ENCODE results near the gene TMEM108. TPM values are rescaled to one million over a fixed set of nuclear protein-coding genes. Genes with fewer than 3 reads are reported as not detected.

The TMEM108 gene
- total RNA-seq, 1 experiment from 2014 or later, result not detected

GRCh38 chr3:133393204-133393603 is 355.0 kb downstream of the TMEM108 start:
- H3K4me1 ChIP-seq, result no peaks in the 10 kb centered on the region
- no peaks in the 10 kb centered on the region; the same call in 1 of the 2 replicates for H3K27me3 ChIP-seq (replicated peaks; ENCODE audit: control insufficient read depth, insufficient read depth, low read length)
- Mint-ChIP-seq H3K27me3 (ENCODE audit: insufficient read depth, unreplicated experiment) (no peaks in the 10 kb centered on the region), H3K4me1 (ENCODE audit: low read depth, unreplicated experiment) (no peaks in the 10 kb centered on the region), H3K36me3 (ENCODE audit: insufficient read depth, unreplicated experiment) (no peaks in the 10 kb centered on the region), H3K27ac (ENCODE audit: unreplicated experiment) (no peak overlapping the region), H3K4me3 (ENCODE audit: unreplicated experiment) (no peak overlapping the region), H3K9me3 (ENCODE audit: unreplicated experiment) (no peaks in the 10 kb centered on the region)
- intact Hi-C loops (cut with micrococcal nuclease; ENCODE audit: unreplicated experiment), result no loop called here
- TF ChIP-seq, protein P1, sequence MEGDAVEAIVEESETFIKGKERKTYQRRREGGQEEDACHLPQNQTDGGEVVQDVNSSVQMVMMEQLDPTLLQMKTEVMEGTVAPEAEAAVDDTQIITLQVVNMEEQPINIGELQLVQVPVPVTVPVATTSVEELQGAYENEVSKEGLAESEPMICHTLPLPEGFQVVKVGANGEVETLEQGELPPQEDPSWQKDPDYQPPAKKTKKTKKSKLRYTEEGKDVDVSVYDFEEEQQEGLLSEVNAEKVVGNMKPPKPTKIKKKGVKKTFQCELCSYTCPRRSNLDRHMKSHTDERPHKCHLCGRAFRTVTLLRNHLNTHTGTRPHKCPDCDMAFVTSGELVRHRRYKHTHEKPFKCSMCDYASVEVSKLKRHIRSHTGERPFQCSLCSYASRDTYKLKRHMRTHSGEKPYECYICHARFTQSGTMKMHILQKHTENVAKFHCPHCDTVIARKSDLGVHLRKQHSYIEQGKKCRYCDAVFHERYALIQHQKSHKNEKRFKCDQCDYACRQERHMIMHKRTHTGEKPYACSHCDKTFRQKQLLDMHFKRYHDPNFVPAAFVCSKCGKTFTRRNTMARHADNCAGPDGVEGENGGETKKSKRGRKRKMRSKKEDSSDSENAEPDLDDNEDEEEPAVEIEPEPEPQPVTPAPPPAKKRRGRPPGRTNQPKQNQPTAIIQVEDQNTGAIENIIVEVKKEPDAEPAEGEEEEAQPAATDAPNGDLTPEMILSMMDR (IDR thresholded peaks at IDR 0.05; ENCODE audit: insufficient read depth in 1 of 2, low read depth in 1 of 2, low read length in 1 of 2, severe bottlenecking in 1 of 2, unreplicated experiment in 1 of 2), result no peak
- no peak for DNase-seq
- H3K4me3 ChIP-seq (ENCODE audit: low read depth, low read length), result no peak overlapping the region
- no peaks in the 10 kb centered on the region for H3K36me3 ChIP-seq (ENCODE audit: control insufficient read depth, insufficient read depth, low read length)
- ChIA-PET POLR2A (no interaction called here), CTCF (interaction anchor here (1.0 kb wide), 1 partner anchor 662 kb away, joined by 3 read pairs; no protein-coding TSS in a partner anchor)
- no peaks in the 10 kb centered on the region for H3K9me3 ChIP-seq
- no TSS peak for BruUV-seq (replicated peaks)

DNA sequence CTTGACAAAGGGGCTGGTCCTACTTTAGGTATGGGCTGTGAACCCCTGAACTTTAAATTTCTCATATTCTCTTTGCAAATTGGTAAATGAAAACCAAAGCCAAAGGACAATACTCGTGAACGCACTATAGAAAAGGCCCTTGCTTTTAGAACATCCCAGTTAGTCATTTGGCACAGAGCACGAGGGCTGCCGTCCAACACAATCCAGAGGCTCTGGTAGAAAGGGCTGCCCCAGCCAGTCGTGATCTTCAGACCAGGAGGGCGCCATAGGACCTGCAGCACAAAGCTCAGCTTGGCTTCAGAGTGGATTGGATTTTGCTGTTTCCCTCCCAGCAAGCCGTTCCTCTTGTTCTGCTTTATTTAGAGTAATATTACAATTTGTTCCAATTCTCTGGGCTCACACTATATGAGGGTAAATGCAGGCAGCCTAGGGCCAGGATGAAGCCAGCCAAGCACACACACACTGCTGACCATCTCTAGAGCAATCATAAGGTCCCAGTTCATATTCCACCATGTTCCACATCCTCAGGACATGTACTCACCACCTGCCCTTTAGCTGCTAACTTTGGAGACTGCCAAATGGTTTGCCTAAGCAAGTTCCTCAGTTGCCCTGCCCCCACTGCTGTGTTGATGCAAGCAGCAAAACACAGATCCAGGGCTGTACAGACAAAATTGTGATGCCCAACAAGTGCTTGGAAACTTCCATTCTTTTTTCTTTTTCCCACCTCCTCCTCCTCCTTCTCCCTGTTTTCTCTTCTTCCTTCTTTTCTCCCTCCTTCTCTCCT is 355.7 kb downstream of the TMEM108 start:
- BruUV-seq (replicated peaks), result no TSS peak
- DNase-seq, result no peak
- Histone ChIP-seq H3K4me1 (no peaks in the 10 kb centered on the region), H3K9me3 (no peaks in the 10 kb centered on the region), H3K4me3 (ENCODE audit: low read depth, low read length) (no peak overlapping the region), H3K36me3 (ENCODE audit: control insufficient read depth, insufficient read depth, low read length) (no peaks in the 10 kb centered on the region), H3K27me3 (replicated peaks; ENCODE audit: control insufficient read depth, insufficient read depth, low read length) (no peaks in the 10 kb centered on the region; the same call in none of the 2 replicates)
- intact Hi-C loops (cut with micrococcal nuclease; ENCODE audit: unreplicated experiment), result no loop called here
- TF ChIP-seq, protein P1 (IDR thresholded peaks at IDR 0.05; ENCODE audit: insufficient read depth in 1 of 2, low read depth in 1 of 2, low read length in 1 of 2, severe bottlenecking in 1 of 2, unreplicated experiment in 1 of 2), result no peak
- H3K27ac Mint-ChIP-seq (ENCODE audit: unreplicated experiment), result no peak overlapping the region
- CTCF ChIA-PET, result interaction anchor here (1.0 kb wide), 1 partner anchor 663 kb away, joined by 3 read pairs; no protein-coding TSS in a partner anchor
- H3K27me3 Mint-ChIP-seq (ENCODE audit: insufficient read depth, unreplicated experiment), result no peaks in the 10 kb centered on the region
- POLR2A ChIA-PET, result no interaction called here
- H3K4me1 Mint-ChIP-seq (ENCODE audit: low read depth, unreplicated experiment), result no peaks in the 10 kb centered on the region
- H3K4me3 Mint-ChIP-seq (ENCODE audit: unreplicated experiment), result no peak overlapping the region
- no peaks in the 10 kb centered on the region for H3K36me3 Mint-ChIP-seq (ENCODE audit: insufficient read depth, unreplicated experiment)
- H3K9me3 Mint-ChIP-seq (ENCODE audit: unreplicated experiment), result no peaks in the 10 kb centered on the region

- Mint-ChIP-seq H3K9me3 (ENCODE audit: unreplicated experiment) (no peaks in the 10 kb centered on the region), H3K36me3 (ENCODE audit: insufficient read depth, unreplicated experiment) (no peaks in the 10 kb centered on the region), H3K27ac (ENCODE audit: unreplicated experiment) (no peak overlapping the region), H3K4me3 (ENCODE audit: unreplicated experiment) (no peak overlapping the region), H3K27me3 (ENCODE audit: insufficient read depth, unreplicated experiment) (no peaks in the 10 kb centered on the region), H3K4me1 (ENCODE audit: low read depth, unreplicated experiment) (no peaks in the 10 kb centered on the region)
- Histone ChIP-seq H3K27me3 (replicated peaks; ENCODE audit: control insufficient read depth, insufficient read depth, low read length) (no peaks in the 10 kb centered on the region; the same call in none of the 2 replicates), H3K36me3 (ENCODE audit: control insufficient read depth, insufficient read depth, low read length) (no peaks in the 10 kb centered on the region), H3K4me1 (no peaks in the 10 kb centered on the region), H3K9me3 (no peaks in the 10 kb centered on the region), H3K4me3 (ENCODE audit: low read depth, low read length) (no peak overlapping the region)
- BruUV-seq (replicated peaks), result no TSS peak
- no peak for DNase-seq
- intact Hi-C loops (cut with micrococcal nuclease; ENCODE audit: unreplicated experiment), result no loop called here
- TF ChIP-seq, protein P1 (IDR thresholded peaks at IDR 0.05; ENCODE audit: insufficient read depth in 1 of 2, low read depth in 1 of 2, low read length in 1 of 2, severe bottlenecking in 1 of 2, unreplicated experiment in 1 of 2), result no peak
- ChIA-PET POLR2A (no interaction called here), CTCF (no interaction called here)
Observed at GRCh38 chr3:133394561-133395311, 356.5 kb downstream of the TMEM108 start.

Data from Caco-2 (cell line).